Glomerular visceral epithelial cell (primary cell): ENCODE data around the gene DYNAP.
A peak's percentile ranks its signal among the peaks of the same experiment; 100 is the strongest.

ENCODE experiments used
- DNase-seq: peaks from one replicate; pipeline ENCODE4 v3.0.0-alpha.2; 2016; ENCODE audit errors: extremely low spot score

The DYNAP gene, protein sequence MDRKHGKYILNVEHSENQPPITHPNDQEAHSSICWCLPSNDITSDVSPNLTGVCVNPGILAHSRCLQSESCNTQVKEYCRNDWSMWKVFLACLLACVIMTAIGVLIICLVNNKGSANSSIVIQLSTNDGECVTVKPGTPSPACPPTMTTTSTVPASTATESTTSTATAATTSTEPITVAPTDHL

DNA sequence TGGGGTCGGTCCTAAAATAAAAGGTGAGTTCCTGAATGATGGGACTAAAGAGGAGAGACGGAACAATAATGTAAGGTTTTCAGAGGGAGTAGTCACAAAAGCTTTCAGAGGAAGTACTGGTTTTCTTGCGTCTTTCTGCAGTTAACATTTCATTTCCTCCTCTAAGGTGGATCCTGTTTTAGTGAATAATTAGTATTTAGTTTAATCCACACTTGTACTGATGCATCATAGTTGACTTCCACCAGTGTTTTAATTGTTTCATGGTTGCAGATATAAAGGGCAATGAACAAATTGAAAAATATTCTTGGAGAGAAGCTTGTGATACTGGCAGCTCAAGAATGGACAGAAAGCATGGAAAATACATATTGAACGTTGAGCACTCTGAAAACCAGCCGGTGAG, at the start of gene DYNAP:
DYNAP (plus strand) TSS at position 301 of the 400 bp plus-strand sequence; CDS start at position 339, 38 bp downstream.
- DNase-seq = no peak

- DNase-seq = no peak
Observed at GRCh38 chr18:54551590-54551989, 39.5 kb upstream of the DYNAP start.

GRCh38 chr18:54555286-54555685, 35.8 kb upstream of the DYNAP start:
- DNase-seq = no peak

- no peak for DNase-seq
Observed at GRCh38 chr18:54555996-54556395, 35.0 kb upstream of the DYNAP start.

- no peak for DNase-seq
Observed at GRCh38 chr18:54557958-54558357, 33.1 kb upstream of the DYNAP start.

- peak; percentile 27 for DNase-seq
Observed at GRCh38 chr18:54558609-54559585, 32.1 kb upstream of the DYNAP start.

GRCh38 chr18:54561706-54562267, 29.3 kb upstream of the DYNAP start:
- no peak for DNase-seq

- DNase-seq = no peak
Observed at GRCh38 chr18:54580202-54580729, 10.8 kb upstream of the DYNAP start.

GRCh38 chr18:54584065-54584464, 7.0 kb upstream of the DYNAP start:
- DNase-seq = no peak

DNA sequence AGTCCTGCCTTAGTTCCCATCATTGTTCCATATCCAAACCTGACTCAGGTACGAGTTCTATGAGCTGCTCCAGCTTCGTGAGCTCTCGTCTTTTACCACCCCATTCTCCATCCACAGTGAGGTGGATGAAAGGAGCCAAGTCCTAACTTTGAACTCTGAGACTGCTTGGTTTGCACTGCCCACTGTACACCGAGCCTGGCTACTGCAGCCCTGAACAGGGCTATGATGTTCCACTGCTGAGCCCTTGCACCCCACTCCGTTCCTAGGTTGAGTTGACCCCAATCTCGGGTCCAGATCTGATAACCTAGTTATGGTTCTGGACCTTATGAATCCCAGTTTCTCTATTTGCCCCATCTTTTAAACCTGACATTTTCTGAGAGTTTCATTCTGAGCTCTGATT, 5.3 kb upstream of the DYNAP start:
- DNase-seq = no peak

GRCh38 chr18:54604211-54604610, 13.2 kb downstream of the DYNAP start:
- no peak for DNase-seq

DNA sequence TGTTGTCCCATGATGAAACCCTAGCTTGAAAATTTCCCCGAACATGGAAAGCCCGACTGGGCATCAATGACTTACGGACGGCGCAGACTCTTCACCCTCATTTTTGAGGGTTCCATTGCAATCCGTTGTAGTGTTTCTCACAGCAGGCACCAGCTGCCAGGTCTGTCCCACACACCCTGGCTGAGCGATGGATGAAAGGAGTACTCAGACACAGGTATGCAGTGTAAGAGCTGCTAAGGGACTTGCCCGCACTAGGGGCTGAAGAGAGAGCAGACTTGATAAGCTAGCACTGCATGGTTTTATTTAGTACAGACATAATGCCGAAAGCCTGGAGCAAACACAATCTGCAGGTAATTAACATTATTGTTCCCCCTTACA, 15.8 kb downstream of the DYNAP start:
- no peak for DNase-seq

GRCh38 chr18:54607213-54608027, 16.4 kb downstream of the DYNAP start:
- peak; percentile 70 for DNase-seq

GRCh38 chr18:54608028-54608642, 17.1 kb downstream of the DYNAP start:
- DNase-seq = peak; percentile 57

DNA sequence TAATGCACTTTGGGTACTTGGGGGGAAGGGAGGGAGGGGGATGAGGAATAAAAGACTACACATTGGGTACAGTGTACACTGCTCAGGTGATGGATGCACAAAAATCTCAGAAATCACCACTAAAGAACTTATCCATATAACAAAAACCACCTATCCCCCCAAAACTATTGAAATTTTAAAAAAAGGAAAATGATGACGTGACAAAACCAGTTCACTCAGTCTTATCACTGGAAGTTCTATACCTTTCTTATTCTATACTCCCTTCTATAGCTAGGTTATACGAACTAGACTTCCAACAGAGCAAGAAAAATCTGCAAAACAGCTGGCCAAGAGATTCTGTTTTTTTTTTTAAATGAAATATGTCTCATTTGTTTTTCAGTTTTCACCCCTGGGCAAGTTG, 20.8 kb downstream of the DYNAP start:
- DNase-seq = no peak

- DNase-seq = no peak
Observed at GRCh38 chr18:54612237-54612636, 21.2 kb downstream of the DYNAP start.

DNA sequence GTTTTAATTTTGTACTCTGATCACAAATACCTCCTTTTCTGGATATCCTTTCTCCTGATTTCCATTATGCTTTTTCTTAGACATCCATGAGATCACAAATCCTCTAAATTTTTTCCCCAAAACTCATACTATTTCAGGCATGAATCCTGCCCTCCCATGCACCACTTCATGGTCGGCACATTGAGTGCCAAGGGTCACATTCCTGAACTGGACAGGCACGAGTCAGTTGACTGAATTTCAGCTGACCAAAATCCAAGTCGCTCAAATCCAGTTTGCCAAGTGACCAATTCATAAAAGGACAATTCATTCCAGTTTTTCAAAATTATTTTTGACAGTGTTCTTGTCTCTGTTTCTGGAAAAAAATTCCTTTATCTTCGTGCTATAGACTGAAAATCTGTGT, 22.1 kb downstream of the DYNAP start:
- no peak for DNase-seq

DNA sequence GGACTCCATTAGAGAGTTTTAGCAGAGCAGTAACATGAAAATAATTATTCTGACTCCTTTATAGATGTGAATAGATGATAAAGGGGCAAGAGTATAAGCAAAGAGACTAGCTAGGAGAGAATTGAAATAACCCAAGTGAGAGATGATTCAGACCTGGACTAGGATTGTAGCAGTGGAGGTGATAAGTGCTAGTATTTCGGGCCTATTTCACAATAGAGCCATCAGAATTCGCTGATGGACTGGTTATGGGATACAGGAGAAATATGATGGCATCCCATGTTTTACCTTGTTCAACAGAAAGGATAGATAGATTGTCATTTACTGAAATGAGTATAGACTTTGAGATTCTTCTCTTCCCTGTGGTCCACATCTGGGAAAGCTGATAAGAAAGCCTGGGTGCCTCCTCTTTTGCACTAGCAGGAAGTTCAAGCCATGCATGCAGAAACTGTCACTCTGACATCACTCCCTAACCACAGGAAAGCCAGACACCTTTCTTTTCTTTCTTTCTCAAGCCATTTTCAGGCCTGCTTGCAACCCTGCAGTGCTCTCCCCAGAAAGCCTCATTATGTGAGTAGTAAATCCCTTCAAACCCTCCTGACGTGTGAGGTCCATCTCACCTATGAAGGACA, 25.3 kb downstream of the DYNAP start:
- DNase-seq = peak; percentile 30

DNA sequence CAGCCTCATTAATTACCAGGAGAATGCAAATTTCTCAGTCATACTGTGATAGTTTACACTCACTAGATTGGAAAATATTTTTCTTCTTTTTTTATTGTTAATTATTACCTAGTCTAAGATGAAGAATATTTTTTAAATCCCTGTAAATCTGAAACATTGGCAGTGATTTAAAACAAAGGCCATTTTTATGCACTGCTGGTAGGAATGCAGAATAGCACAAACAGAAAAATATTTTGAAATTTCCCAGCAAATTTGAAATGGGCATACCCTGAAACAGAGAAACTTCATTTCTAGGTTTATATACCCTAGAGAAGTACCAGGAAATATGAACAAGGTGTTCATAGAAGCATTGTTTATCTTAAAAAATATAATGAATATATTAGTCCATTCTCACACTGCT, 31.0 kb downstream of the DYNAP start:
- no peak for DNase-seq

GRCh38 chr18:54626779-54627178, 35.7 kb downstream of the DYNAP start:
- DNase-seq = no peak

DNA sequence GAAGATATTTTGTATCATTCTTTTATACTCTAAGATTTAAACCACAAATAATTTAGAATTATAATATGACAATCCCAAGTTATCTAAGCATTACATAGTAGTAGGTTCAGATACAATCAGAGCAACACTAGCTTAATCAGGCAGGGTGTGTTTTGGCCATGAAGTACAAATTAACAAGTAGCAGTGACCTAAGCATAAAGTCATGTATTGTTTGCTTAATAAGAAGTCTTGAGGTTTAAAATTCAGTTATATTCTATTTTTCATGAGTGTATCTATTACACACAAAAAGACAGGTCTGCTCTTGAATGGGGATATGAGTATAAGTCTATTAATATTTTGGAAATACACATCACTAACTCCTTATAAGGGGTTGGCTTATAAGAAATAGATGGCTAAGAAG, 39.9 kb downstream of the DYNAP start:
- DNase-seq = no peak
